ENCODE results near the gene HTR6. TPM values are rescaled to one million over a fixed set of nuclear protein-coding genes. Genes with fewer than 3 reads are reported as not detected.

Gene HTR6
- total and polyA plus RNA-seq, 12 donors = not detected

GRCh38 chr1:19690342-19690741 is 25.7 kb downstream of the HTR6 start:
- H3K9me3 ChIP-seq (replicated peaks in 1 of 3) = no peaks in the 10 kb centered on the region
- no peaks in the 10 kb centered on the region for H3K27me3 ChIP-seq
- TF ChIP-seq, protein P1, sequence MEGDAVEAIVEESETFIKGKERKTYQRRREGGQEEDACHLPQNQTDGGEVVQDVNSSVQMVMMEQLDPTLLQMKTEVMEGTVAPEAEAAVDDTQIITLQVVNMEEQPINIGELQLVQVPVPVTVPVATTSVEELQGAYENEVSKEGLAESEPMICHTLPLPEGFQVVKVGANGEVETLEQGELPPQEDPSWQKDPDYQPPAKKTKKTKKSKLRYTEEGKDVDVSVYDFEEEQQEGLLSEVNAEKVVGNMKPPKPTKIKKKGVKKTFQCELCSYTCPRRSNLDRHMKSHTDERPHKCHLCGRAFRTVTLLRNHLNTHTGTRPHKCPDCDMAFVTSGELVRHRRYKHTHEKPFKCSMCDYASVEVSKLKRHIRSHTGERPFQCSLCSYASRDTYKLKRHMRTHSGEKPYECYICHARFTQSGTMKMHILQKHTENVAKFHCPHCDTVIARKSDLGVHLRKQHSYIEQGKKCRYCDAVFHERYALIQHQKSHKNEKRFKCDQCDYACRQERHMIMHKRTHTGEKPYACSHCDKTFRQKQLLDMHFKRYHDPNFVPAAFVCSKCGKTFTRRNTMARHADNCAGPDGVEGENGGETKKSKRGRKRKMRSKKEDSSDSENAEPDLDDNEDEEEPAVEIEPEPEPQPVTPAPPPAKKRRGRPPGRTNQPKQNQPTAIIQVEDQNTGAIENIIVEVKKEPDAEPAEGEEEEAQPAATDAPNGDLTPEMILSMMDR (IDR thresholded peaks at IDR 0.05) = no peak
- no peak for TF ChIP-seq POLR2A (IDR thresholded peaks at IDR 0.05)
- no peak overlapping the region for H3K27ac ChIP-seq
- H3K4me1 ChIP-seq (replicated peaks in 1 of 2) = no peaks in the 10 kb centered on the region
- peaks cover 0 to 14% of the 10 kb centered on the region in 2 donors for H3K36me3 ChIP-seq (replicated peaks in 1 of 2)
- 89 to 98% (median 90%) methylated on average over 2 to 7 of the region's 7 CpGs for WGBS, 4 donors
- intact Hi-C loops (cut with DNase I) = no loop called here
- DNase-seq = no peak
- no peak overlapping the region for H3K4me3 ChIP-seq

- no peak overlapping the region for H3K27ac ChIP-seq
- intact Hi-C loops (cut with DNase I) = no loop called here
- TF ChIP-seq, protein P1 (IDR thresholded peaks at IDR 0.05) = no peak
- no peak for TF ChIP-seq POLR2A (IDR thresholded peaks at IDR 0.05)
- WGBS, 4 donors = 85 to 90% (median 87%) methylated on average over 10 to 14 of the region's 14 CpGs
- peaks cover 0 to 14% of the 10 kb centered on the region in 2 donors for H3K36me3 ChIP-seq (replicated peaks in 1 of 2)
- no peaks in the 10 kb centered on the region for H3K9me3 ChIP-seq (replicated peaks in 1 of 3)
- no peaks in the 10 kb centered on the region for H3K27me3 ChIP-seq
- DNase-seq = no peak
- H3K4me1 ChIP-seq (replicated peaks in 1 of 2) = no peaks in the 10 kb centered on the region
- no peak overlapping the region for H3K4me3 ChIP-seq
These were observed 29.6 kb downstream of the HTR6 start for GRCh38 chr1:19694298-19694697.

- WGBS, 4 donors = 93 to 96% (median 94%) methylated on average over 5 to 7 of the region's 7 CpGs
- no peak for DNase-seq
- Histone ChIP-seq H3K27me3 (no peaks in the 10 kb centered on the region), H3K4me1 (replicated peaks in 1 of 2) (no peaks in the 10 kb centered on the region), H3K4me3 (no peak overlapping the region), H3K27ac (no peak overlapping the region), H3K9me3 (replicated peaks in 1 of 3) (no peaks in the 10 kb centered on the region), H3K36me3 (replicated peaks in 1 of 2) (peaks cover 0 to 14% of the 10 kb centered on the region in 2 donors)
- TF ChIP-seq, protein P1 (IDR thresholded peaks at IDR 0.05) = no peak
- no peak for TF ChIP-seq POLR2A (IDR thresholded peaks at IDR 0.05)
- intact Hi-C loops (cut with DNase I) = no loop called here
These were observed 31.1 kb downstream of the HTR6 start for GRCh38 chr1:19695772-19696171.

DNA sequence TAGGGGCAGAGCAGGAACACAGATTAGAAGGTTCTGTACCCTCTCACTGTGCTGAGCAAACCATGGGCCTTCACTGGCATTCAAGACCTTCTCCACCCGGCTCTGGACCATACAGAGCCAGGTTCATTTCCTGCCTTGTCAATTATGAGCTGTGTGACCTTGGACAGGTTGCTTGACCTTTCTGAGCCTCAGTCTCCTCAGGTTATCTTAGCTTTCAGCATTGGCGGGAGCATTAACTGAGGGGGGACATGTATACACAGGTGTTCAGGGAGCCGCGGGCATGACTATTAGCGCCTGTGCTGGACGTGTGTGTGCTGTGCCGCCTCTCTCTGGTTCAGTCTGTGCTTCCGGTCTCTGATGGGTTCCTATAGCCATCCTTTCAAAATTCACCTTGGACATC is 32.1 kb downstream of the HTR6 start:
- Histone ChIP-seq H3K4me1 (replicated peaks in 1 of 2) (no peaks in the 10 kb centered on the region), H3K36me3 (replicated peaks in 1 of 2) (peaks cover 0 to 14% of the 10 kb centered on the region in 2 donors), H3K9me3 (replicated peaks in 1 of 3) (no peaks in the 10 kb centered on the region), H3K27ac (no peak overlapping the region), H3K4me3 (no peak overlapping the region), H3K27me3 (no peaks in the 10 kb centered on the region)
- WGBS, 4 donors = 94 to 98% (median 95%) methylated on average over 8 of the region's 8 CpGs
- DNase-seq = no peak
- no peak for TF ChIP-seq POLR2A (IDR thresholded peaks at IDR 0.05)
- TF ChIP-seq, protein P1 (IDR thresholded peaks at IDR 0.05) = no peak
- intact Hi-C loops (cut with DNase I) = no loop called here
